ENCODE measurements around the gene SSX2IP. TPM values are rescaled to one million over a fixed set of nuclear protein-coding genes. Genes with fewer than 3 reads are reported as not detected.
"Not testable (repeated sequence)": the region's sequence is repeated elsewhere in the genome, so short reads cannot be mapped to it uniquely, and the experiment has no call there.

SSX2IP gene
- polyA plus RNA-seq, 4 donors = 21.3 to 41.4 (median 38.9) TPM

- no peak for DNase-seq (ENCODE audit: low read depth in 4 of 4, low spot score in 3 of 4)
Observed at GRCh38 chr1:84682047-84682446, 8.2 kb downstream of the SSX2IP start.

GRCh38 chr1:84677415-84678099, 12.7 kb downstream of the SSX2IP start:
- no peak for DNase-seq (ENCODE audit: low read depth in 4 of 4, low spot score in 3 of 4)

- DNase-seq (ENCODE audit: low read depth in 4 of 4, low spot score in 3 of 4) = no peak
Observed at GRCh38 chr1:84675631-84676030, 14.6 kb downstream of the SSX2IP start.

- DNase-seq (ENCODE audit: low read depth in 4 of 4, low spot score in 3 of 4) = no peak
Observed at GRCh38 chr1:84675106-84675505, 15.2 kb downstream of the SSX2IP start.

GRCh38 chr1:84674705-84675104, 15.6 kb downstream of the SSX2IP start:
- no peak for DNase-seq (ENCODE audit: low read depth in 4 of 4, low spot score in 3 of 4)

- no peak for DNase-seq (ENCODE audit: low read depth in 4 of 4, low spot score in 3 of 4)
Observed at GRCh38 chr1:84674021-84674420, 16.2 kb downstream of the SSX2IP start.

GRCh38 chr1:84672080-84672854, 18.0 kb downstream of the SSX2IP start:
- DNase-seq (ENCODE audit: low read depth in 4 of 4, low spot score in 3 of 4) = no peak

GRCh38 chr1:84669831-84670230, 20.4 kb downstream of the SSX2IP start:
- no peak for DNase-seq (ENCODE audit: low read depth in 4 of 4, low spot score in 3 of 4)

GRCh38 chr1:84668185-84668584, 22.1 kb downstream of the SSX2IP start:
- DNase-seq (ENCODE audit: low read depth in 4 of 4, low spot score in 3 of 4) = no peak

- no peak for DNase-seq (ENCODE audit: low read depth in 4 of 4, low spot score in 3 of 4)
Observed at GRCh38 chr1:84665703-84666317, 24.5 kb downstream of the SSX2IP start.

- DNase-seq (ENCODE audit: low read depth in 4 of 4, low spot score in 3 of 4) = no peak
Observed at GRCh38 chr1:84653130-84653677, 37.1 kb downstream of the SSX2IP start.

GRCh38 chr1:84644472-84644871, 45.8 kb downstream of the SSX2IP start:
- DNase-seq (ENCODE audit: low read depth in 4 of 4, low spot score in 3 of 4) = no peak

- DNase-seq (ENCODE audit: low read depth in 4 of 4, low spot score in 3 of 4) = no peak
Observed at GRCh38 chr1:84643183-84643582, 47.1 kb downstream of the SSX2IP start.

GRCh38 chr1:84642774-84643173, 47.5 kb downstream of the SSX2IP start:
- no peak for DNase-seq (ENCODE audit: low read depth in 4 of 4, low spot score in 3 of 4)

GRCh38 chr1:84639731-84640130, 50.5 kb downstream of the SSX2IP start:
- not testable (repeated sequence) for DNase-seq (ENCODE audit: low read depth in 4 of 4, low spot score in 3 of 4)

- DNase-seq (ENCODE audit: low read depth in 4 of 4, low spot score in 3 of 4) = no peak
Observed at GRCh38 chr1:84635429-84635828, 54.8 kb downstream of the SSX2IP start.

GRCh38 chr1:84634536-84635205, 55.6 kb downstream of the SSX2IP start:
- peak in 1 of 4 donors; percentile 40 for DNase-seq (ENCODE audit: low read depth in 4 of 4, low spot score in 3 of 4)

- no peak for DNase-seq (ENCODE audit: low read depth in 4 of 4, low spot score in 3 of 4)
Observed at GRCh38 chr1:84632673-84633434, 57.4 kb downstream of the SSX2IP start.

GRCh38 chr1:84632137-84632536, 58.1 kb downstream of the SSX2IP start:
- no peak for DNase-seq (ENCODE audit: low read depth in 4 of 4, low spot score in 3 of 4)

GRCh38 chr1:84624876-84625275, 65.4 kb downstream of the SSX2IP start:
- no peak for DNase-seq (ENCODE audit: low read depth in 4 of 4, low spot score in 3 of 4)

Measured in left renal pelvis (tissue), 4 donors.